Skin epidermis (tissue), 12 donors: ENCODE measurements around the gene FTCDNL1.

Experiments
- H3K27ac ChIP-seq, 21 experiments: fragments of 200-600 bp; sonication (generic) in 11 of 21; one replicate each; pipeline ENCODE4 v1.5.0; 2020; ENCODE audit warnings: mild to moderate bottlenecking in 3 of 21, inconsistent platforms in 2 of 21, moderate library complexity in 2 of 21
- H3K4me3 ChIP-seq, 7 experiments: fragments of 200-600 bp; sonication (generic) in 2 of 7; one replicate each; pipeline ENCODE4 v1.5.0; 2020; ENCODE audit warnings: inconsistent platforms in 2 of 7, mild to moderate bottlenecking in 2 of 7, moderate library complexity in 1 of 7

Gene FTCDNL1

GRCh38 chr2:199754766-199755165 lies 96.2 kb downstream of the FTCDNL1 start:
- Histone ChIP-seq H3K4me3 (no peak overlapping the region), H3K27ac (no peak overlapping the region)

GRCh38 chr2:199751492-199752120 lies 99.4 kb downstream of the FTCDNL1 start:
- no peak overlapping the region for H3K27ac ChIP-seq
- H3K4me3 ChIP-seq: no peak overlapping the region

GRCh38 chr2:199749571-199749970 lies 101.4 kb downstream of the FTCDNL1 start:
- Histone ChIP-seq H3K4me3 (no peak overlapping the region), H3K27ac (no peak overlapping the region)

- Histone ChIP-seq H3K4me3 (no peak overlapping the region), H3K27ac (no peak overlapping the region)
Measured at GRCh38 chr2:199744724-199745123, 106.3 kb downstream of the FTCDNL1 start.

- Histone ChIP-seq H3K4me3 (no peak overlapping the region), H3K27ac (no peak overlapping the region)
Measured at GRCh38 chr2:199744260-199744659, 106.7 kb downstream of the FTCDNL1 start.

- no peak overlapping the region for H3K4me3 ChIP-seq
- H3K27ac ChIP-seq: no peak overlapping the region
Measured at GRCh38 chr2:199743415-199744120, 107.4 kb downstream of the FTCDNL1 start.

- Histone ChIP-seq H3K4me3 (no peak overlapping the region), H3K27ac (no peak overlapping the region)
Measured at GRCh38 chr2:199742884-199743283, 108.1 kb downstream of the FTCDNL1 start.

- H3K4me3 ChIP-seq: no peak overlapping the region
Measured at GRCh38 chr2:199740111-199740428, 110.9 kb downstream of the FTCDNL1 start.

GRCh38 chr2:199739413-199740110 lies 111.4 kb downstream of the FTCDNL1 start:
- H3K27ac ChIP-seq: no peak overlapping the region
- H3K4me3 ChIP-seq: no peak overlapping the region

More at GRCh38 chr2:199740111-199740428, 110.9 kb downstream of the FTCDNL1 start:
- no peak overlapping the region for H3K27ac ChIP-seq

- Histone ChIP-seq H3K27ac (no peak overlapping the region), H3K4me3 (no peak overlapping the region)
Measured at GRCh38 chr2:199738727-199739412, 112.1 kb downstream of the FTCDNL1 start.

GRCh38 chr2:199734651-199735050 lies 116.3 kb downstream of the FTCDNL1 start:
- Histone ChIP-seq H3K27ac (no peak overlapping the region), H3K4me3 (no peak overlapping the region)

GRCh38 chr2:199734011-199734410 lies 117.0 kb downstream of the FTCDNL1 start:
- Histone ChIP-seq H3K4me3 (no peak overlapping the region), H3K27ac (no peak overlapping the region)

GRCh38 chr2:199727801-199728200 lies 123.2 kb downstream of the FTCDNL1 start:
- H3K27ac ChIP-seq: no peak overlapping the region
- no peak overlapping the region for H3K4me3 ChIP-seq

GRCh38 chr2:199727306-199727705 lies 123.7 kb downstream of the FTCDNL1 start:
- no peak overlapping the region for H3K4me3 ChIP-seq
- H3K27ac ChIP-seq: no peak overlapping the region

GRCh38 chr2:199718074-199718473 lies 132.9 kb downstream of the FTCDNL1 start:
- Histone ChIP-seq H3K27ac (no peak overlapping the region), H3K4me3 (no peak overlapping the region)

- Histone ChIP-seq H3K27ac (no peak overlapping the region), H3K4me3 (no peak overlapping the region)
Measured at GRCh38 chr2:199717587-199717907, 133.4 kb downstream of the FTCDNL1 start.

- Histone ChIP-seq H3K4me3 (no peak overlapping the region), H3K27ac (no peak overlapping the region)
Measured at GRCh38 chr2:199716807-199717586, 134.0 kb downstream of the FTCDNL1 start.

- no peak overlapping the region for H3K4me3 ChIP-seq
- H3K27ac ChIP-seq: no peak overlapping the region
Measured at GRCh38 chr2:199713746-199714145, 137.2 kb downstream of the FTCDNL1 start.

GRCh38 chr2:199710551-199710950 lies 140.4 kb downstream of the FTCDNL1 start:
- Histone ChIP-seq H3K27ac (no peak overlapping the region), H3K4me3 (no peak overlapping the region)
